ENCODE measurements around the gene IQCK.
"Not testable (repeated sequence)": the region's sequence is repeated elsewhere in the genome, so short reads cannot be mapped to it uniquely, and the experiment has no call there.

IQCK gene

DNA sequence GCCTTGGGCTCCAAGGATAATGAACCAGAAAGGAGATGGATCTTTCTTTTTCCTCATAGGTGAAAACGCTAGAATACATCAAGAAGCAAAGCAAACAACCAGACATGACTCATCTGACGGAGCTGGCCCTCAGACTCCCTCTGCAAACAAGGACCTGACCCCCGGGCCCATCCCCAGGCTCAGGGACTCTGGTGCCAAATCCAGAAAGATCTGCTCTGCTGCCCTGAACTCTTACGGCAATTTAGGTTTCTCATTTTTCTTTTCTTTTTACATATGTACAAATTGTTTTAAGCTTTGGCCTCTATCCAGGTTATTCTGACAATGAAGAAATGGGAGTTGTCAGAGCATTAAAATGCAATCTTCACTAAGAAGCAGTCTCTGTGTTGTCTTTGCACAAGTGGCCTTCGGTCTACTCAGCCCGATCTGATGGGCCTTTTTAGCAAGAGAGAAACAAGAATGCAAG, 17.7 kb upstream of the IQCK start:
- DNase-seq: no peak

DNA sequence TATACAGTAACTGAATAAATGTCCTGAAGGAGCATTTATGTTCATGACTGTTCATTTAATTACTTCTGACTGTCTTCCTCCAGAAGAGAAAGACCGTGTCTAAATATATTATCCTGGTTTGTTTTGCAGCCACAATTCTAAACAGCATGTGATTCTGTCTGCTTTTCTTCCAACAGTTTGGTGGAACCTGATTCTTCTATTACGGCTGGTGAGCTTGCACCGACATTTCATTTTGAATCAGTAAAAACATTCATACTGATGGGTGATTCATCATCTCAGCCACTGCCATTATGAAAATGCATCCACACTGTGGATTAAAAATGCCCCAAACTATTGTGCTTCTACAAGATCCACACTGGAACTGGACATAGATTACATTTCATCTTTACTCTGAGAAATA, 17.0 kb upstream of the IQCK start:
- no peak for DNase-seq

DNA sequence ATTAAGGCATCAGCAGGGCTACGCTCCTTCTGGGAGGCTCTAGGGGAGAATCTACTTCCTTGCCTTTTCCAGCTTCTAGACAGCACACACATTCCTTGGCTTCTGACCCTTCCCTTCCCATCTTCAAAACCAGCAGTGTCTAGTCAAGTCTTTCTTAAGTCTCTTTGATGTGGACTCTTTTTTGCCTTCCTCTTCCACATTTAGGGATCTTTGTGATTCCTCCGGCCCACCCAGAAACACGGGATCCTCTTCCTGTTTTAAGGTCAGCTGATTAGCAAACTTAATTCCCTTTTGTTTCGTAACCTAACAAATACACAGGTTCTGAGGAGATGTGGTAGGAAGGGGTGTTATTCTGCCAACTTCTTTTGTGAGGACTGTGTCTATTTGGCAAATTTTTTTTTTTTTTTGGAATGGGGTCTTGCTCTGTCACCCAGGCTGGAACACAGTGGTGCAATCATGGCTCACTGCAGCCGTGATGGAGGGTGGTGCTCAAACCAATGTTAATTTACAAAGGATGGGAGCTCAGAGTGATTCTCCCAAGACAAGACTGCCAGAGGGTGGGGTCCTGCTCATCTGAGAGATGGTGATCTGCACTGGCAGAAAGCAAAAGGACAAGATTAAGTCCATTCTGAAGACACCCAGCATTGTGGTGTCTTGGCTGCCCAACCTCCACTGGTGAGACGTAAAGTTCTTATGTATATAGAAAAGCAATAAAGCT, 14.7 kb upstream of the IQCK start:
- no peak for DNase-seq

DNA sequence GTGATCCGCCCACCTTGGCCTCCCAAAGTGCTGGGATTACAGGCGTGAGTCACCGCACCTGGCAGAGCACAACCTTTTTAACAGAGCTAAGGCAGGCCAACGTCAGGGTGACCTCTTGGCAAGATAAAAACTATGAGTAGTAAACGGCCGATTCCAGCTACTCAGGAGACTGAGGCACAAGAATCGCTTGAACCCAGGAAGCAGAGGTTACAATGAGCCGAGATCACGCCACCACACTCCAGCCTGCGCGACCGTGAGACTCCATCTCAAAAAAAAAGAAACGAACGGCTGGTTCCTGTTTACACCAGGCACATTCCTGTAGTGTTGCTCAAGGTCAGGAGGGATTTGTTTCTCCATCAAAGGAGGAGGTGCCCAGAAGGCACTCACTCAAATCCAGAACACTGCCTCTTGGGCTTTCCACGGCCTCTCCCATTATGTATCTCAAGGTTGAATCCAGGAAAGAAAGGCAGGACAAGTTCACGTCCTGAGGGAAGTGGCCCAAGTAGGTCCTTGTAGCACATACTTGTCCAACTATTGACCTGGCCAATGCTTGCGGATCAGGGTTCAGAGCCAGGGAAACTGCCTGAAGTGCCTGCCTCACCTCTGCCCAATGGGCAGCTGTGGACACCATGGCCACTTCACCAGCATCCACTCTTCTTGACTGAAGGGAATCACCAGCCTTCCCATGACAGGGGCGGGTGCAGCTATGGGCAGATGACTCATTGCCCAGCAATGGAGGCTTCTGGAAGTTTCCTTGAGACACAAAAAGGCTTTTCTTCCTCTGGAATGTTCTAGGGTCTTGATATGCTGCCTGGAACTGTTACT, 13.5 kb upstream of the IQCK start:
- no peak for DNase-seq

DNA sequence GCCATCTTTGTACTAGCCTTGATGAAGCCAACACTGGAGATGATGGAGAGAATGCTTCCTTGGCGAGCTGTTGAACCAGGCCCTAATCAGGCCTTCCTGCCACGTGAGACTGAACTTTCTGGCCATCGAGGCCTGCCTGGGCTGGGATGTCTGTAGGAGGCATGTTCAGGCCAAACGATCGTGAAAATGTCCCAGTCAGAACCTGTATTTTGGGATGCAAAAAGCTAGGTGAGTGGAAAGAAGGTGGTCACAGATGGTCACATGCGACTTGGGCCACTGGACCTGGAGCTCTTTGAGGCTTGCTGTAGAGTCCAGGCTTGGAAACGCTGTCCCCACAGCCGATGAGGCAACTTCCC, 12.9 kb upstream of the IQCK start:
- no peak for DNase-seq

DNA sequence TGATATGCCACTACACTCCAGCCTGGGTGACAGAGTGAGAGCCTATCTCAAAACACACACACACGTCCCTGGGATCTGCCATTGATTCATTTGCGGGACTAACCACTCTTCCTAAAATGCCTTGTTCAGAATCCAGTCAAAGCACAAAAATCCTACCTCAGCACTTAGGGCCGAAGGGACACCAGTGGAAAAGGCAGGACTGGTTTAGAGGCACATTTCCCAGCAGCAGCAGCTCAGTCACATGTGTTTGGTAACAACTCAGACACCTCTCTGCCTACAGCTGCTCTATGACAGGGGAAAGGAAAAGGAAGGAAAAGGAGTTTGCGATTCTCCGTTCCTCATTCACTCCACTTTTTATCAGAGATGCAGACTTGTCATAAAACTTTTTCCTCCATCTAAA, 12.2 kb upstream of the IQCK start:
- no peak for DNase-seq

DNA sequence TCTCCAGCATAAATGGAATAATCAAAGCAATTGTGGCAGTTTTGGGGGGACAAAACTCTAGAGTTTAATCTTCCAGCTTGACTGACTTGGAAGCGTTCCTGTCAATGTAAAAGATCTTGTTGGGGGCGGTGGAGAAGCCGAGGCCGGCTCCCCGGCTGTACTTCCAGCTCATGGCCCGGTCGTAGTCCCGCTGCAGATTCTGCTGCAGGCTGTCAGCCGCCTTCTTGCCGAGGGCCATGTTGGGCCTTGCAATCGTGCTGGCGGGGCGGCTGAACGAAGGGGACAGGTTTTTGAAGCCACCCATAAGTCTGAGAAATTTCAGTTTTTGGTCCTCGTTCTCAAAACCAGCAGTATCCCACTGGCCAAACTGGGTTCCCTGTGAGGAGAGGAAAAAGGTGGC, 11.2 kb upstream of the IQCK start:
- no peak for DNase-seq

DNA sequence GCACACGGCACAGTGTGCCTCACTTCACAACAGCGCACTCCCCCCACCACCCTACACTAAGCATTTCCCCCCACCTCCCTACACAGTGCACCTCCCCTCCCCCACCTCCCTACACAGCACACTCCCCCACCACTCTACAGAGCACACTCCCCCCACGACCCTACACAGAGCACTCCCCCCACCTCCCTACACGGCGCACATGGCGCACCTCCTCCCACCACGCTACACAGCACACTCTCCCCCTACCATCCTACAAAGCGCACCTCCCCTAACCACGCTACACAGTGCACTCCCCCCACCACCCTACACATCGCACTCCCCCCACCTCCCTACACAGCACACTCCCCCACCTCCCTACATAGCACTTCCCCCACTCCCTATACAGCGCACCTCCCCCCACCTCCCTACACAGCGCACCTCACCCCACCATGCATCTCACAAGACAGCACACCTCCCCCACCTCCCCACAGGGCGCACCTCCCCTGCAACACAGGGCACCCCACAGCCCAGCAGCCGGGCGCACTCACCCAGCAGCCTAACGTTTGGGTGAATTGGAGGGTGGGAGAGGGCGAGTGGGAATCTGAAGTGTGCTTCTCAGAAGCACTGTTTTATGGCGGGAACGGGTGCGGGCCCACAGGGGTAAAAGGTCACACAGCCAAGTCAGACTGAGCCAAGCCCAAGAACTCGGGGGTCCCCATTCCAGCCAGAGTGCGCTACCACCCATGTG, 10.3 kb upstream of the IQCK start:
- no peak for DNase-seq

DNA sequence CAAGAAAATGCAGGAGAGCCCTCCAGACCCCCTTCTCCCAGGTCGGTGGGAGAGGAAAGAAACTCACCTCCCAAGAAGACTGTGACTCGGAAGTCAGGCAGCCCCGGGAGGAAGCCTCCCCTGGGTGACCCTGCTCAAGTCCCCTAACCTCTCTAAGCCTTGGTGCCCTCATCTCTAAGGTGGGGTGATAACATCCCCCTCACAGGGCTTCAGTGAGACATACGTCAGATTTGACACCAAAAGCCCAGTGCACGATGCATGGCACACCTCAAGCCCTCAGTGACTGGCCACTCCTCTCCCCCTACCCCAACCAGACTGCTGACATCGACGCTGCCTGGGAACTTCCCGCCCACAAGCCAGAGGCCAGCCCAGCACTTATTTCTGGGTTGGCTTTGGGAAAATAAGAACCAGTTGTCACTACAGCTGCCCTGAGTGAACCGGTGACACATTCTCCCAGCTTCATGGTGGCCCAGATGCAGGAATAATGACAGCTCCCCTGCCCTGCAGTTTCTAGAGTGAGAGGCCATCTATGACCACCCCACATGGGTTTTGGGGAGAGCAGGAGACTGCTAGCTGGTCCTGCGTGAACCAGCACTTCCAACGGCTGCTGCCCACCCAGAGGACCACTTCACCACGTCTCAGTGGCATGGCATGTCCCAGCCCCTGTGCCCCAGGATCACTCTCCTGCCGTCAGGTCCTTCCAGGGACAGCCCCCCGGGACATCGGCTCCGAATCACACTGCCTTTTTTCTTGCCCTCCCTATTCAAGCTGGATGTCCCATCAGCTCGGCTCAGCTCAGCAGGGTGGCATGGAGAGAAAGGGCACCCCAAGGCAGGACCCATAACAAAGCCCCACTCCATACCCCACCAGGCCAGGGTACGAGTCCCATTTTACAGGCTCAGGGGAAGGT, 9.5 kb upstream of the IQCK start:
- no peak for DNase-seq

DNA sequence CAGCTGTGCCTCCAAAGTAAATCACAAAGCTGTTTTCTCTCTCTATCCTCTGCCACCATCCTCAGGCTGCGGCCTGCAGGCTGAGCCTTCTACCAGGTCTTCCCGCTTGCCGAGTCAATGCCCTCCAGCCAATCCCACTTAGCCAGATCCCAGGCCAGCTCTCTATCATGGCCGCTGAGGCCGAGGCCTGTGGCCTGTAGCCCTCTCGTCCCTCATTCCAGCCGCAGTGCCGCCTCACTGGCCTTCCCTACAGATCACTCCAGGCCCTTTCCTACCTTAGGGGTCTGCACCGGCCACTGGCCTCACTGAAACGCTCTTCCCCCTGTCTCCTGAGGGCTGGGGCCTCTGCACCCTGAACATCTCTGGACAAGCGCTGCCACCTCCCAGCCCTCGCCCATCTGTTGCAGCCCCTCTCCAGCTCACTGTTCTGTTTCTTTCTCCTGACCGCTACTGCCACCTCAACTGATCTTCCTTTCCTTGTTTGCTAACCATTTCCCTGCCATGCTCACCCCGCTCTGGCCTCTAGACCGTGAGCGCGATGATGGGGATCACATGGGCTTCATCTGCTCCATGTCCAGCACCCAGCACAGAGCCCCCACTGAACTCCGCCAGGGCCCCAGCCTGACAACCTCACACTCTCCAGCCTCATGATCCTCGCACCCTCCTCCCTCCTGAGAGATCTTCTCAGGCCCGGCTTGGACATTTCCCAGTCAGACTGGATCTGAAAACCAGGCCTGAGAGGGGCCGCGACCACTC, 8.5 kb upstream of the IQCK start:
- no peak for DNase-seq

DNA sequence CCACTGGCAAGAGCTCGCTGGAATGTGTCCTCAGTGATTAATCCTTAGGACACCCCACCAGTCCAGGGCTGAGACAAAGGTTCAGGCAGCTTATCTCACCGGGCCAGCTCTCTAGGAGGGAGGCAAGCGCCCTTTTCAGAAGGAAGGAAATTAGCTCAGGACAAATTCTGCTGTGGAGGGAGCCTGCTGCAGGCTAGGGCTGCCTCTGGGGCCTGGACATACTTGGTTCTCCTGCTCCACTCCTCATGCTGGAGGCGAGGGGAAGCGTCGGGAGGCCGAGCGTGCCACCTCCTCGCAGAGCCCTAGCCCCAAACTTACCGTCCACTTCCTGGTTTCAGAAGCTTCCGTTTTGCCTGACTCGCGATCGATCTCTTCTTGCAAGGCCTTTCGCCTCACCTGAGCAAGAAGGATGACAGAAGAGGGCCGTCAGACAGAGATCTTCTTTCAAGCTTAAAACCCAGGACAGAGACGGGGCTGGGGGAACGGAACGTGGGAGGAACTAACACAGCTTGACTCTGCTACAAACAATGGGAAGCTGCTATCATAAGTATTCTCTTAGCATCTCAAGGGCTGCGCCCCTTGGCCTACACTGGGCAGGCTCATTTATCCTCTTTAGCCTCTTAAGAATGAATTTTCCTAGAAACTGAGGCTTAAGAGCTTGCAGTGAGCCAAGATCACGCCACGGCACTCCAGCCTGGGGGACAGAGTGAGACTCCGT, 7.7 kb upstream of the IQCK start:
- no peak for DNase-seq

DNA sequence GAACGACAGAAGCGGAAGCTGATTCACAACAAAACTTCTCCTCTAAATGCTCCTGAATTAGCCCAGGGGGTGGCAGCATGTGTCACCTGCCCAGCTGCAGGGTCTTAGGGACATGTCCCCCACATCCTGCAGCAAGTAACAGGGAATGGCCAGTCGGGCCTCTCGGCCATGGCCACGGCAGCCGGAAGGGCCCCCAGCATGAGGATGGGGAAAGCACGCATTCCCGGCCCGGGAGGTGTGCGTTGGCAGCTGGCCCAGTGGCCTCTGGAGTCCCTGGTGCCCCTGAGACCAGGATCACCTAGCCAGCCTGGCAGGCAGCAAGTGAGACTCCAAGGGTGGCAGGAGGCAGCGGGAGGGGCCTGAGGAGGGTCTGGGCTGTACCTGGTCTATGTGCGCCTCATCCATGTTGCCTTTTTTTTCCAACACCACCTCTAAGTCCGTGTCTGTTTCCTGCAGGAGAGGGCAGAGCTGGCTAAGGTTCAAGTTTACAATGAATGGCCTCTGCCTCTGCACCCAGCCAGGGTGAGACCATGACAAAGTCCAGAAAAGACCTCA, 7.0 kb upstream of the IQCK start:
- DNase-seq: no peak

DNA sequence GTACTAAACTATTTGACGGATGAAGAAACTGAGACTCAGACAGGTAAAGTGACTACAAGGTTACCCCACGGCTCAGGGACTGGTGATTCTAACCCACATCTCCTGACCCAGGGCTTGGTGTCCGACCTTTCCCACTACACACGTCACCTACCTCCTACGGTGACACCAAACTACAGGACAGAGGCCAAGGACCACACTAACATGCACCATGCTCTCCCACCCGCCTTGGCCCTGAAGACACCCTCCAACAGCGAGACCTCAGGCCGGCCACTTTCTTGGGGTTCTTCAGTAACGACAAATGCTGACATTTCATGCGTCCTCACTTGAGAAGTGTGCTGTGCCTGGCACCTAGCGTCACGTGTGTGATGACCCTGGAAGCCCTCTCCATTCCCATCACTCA, 6.4 kb upstream of the IQCK start:
- no peak for DNase-seq

DNA sequence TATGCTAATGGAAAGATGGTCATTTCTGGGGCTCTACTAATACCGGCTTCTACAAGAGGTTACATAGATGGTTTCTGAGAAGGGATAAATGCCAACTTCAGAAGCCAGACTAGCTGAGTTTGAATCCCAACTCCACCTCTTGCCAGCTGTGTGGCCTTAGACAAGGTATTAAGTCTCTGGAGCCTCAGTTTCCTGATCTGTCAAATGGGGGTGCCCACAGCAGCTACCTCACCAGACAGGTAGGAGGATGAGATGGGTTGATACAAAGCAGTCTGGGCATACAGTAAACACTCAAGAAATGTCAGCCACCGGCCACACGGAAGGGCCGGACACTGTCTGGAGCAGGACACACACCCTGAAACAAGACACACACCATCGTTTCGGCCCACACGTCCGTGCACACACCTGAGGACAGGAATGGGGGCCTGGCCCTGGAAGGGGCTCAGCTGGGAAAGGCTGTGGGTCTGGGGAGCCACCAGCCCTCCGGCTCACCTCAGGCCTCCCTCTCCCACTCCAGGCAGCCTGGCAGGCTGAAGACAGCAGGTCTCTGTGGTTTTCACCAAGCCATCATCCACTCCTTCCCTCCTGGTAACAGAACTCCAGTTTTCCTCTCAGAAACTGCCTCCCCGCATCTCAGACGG, 5.5 kb upstream of the IQCK start:
- DNase-seq: no peak

DNA sequence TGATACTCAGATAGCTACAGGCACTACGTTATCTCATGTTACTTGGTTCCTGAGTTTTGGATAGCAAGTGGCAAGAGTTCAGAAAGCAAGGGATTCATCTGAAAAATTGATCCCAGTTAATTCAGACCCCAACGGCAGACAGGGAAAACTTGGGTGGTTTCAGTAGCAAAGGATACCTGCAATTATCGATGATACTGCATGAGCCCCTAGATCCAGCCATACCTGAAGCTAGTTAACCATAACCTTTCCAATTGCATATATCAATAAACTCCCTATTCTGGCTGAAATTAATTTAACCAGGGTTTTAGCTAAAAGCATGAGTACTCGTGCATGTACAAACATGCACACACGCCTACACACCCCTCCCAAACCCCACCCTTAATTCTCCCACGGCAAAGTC, 4.4 kb upstream of the IQCK start:
- no peak for DNase-seq

DNA sequence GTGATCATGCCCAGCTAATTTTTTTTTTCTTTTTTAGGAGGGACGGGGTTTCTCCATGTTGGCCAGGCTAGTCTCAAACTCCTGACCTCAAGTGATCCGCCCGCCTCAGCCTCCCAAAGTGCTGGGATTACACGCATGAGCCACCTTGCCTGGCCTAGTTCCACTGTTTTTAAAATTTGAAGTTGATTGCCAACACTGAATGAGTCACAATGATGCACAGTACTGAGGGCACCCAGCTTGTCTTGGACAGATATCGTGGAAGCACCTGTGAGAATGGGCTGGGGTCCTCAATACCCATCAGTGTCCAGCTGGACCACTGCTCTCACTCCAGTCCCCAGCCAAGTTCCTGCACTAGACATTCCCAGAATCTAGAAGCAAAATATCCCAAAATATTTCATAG, 2.5 kb upstream of the IQCK start:
- no peak for DNase-seq

DNA sequence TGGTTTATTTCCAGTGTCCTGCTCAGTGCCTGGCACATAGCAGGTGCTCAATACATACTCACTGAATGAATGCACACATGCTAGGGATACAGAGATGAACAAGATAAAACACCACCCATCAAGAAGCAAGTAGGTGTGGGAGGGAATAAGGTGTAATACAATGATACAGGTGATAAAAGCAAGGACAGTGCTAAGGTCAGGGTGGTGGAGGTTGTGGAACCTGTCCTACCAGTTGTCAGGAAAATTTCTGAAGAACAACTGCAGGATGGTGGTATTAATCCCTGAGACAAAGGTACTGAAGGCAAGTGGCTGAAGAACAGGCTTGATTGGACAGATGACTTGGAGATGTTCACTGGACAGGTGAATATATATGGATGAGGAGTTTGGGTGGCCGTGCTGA, 1.9 kb upstream of the IQCK start:
- no peak for DNase-seq

DNA sequence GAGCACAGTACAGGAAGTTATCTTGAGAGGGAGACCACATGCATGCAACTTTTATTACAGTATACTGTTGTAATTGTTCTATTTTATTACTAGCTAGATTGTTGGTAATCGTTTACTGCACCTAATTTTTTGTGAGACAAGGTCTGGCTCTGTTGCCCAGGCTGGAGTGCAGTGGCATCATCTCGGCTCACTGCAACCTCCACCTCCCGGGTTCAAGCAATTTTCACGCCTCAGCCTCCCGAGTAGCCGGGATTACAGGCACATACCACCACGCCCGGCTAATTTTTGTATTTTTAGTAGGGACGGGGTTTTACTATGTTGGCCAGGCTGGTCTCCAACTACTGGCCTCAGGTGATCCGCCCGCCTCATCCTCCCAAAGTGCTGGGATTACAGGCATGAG, 1.3 kb upstream of the IQCK start:
- not testable (repeated sequence) for DNase-seq

DNA sequence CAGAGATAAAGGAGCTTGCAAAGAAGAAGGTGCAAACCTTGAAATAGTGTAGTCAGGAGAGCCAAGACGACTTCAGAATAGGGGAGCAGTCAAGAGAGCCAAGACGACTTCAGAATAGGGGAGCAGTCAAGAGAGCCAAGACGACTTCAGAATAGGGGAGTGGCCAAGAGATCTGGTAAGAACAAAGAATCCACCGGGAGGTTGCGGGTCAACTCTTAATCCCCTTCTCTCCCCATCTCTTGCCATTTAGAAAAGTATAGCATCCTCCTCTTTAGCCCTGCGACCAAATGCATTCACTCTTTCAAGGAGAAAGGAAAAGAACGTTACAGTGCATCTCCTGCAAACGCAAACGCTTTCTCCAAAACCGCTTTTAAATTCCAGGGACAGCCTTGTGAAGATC, 757 bp upstream of the IQCK start:
- no peak for DNase-seq

DNA sequence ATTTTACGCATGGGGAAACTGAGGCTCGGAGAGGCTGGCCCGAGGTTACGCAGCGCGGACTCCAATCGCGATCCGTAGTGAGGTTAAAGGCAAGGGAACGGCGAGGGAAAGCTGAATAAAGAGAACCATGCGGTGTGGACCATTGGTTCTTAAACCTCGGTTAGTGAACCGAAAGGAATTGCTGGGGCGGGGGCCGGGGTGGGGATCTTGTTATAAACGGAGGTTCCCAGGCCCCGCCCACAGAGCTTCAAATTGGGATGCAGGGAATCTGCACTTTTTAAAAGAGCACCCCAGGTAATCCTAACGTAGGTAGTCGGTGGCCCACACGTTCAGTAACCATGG, 524 bp downstream of the IQCK start:
- DNase-seq: no peak
